CD14-positive monocyte (primary cell): ENCODE data around the gene L3MBTL4. TPM values are rescaled to one million over a fixed set of nuclear protein-coding genes. Genes with fewer than 3 reads are reported as not detected.

Experiments used
- DNase-seq, 3 donors: peaks; one replicate each; pipeline ENCODE4 v3.0.0-alpha.2; 2011 to 2022
- H2AFZ ChIP-seq: 2 replicates; pipeline ENCODE4 v1.6.0; 2012; ENCODE audit warnings: mild to moderate bottlenecking, low read depth, low read length, inconsistent platforms; ENCODE audit not compliant: insufficient read depth, poor library complexity, severe bottlenecking
- H3K27ac ChIP-seq, 2 donors: 1 replicate in 1 of 2; 2 replicates in 1 of 2; pipeline ENCODE4 v1.5.1; 2012 to 2013; ENCODE audit warnings: low read length in 2 of 2, control low read depth in 1 of 2, inconsistent platforms in 1 of 2, low read depth in 1 of 2, mild to moderate bottlenecking in 1 of 2
- H3K27me3 ChIP-seq, 2 donors: one replicate each; pipeline versions ENCODE4 v1.6.0 to v1.6.1; 2011 to 2013; ENCODE audit warnings: low read length in 2 of 2; ENCODE audit not compliant: control insufficient read depth in 2 of 2, insufficient read depth in 2 of 2
- H3K36me3 ChIP-seq, 2 donors: replicated peaks in 1 of 2; 1 replicate in 1 of 2; 2 replicates in 1 of 2; pipeline versions ENCODE4 v1.5.1 to v1.6.1; 2012 to 2013; ENCODE audit warnings: low read length in 2 of 2, control low read depth in 1 of 2, inconsistent platforms in 1 of 2, mild to moderate bottlenecking in 1 of 2; ENCODE audit not compliant: insufficient read depth in 2 of 2, control insufficient read depth in 1 of 2
- H3K4me1 ChIP-seq, 2 donors: 1 replicate in 1 of 2; 2 replicates in 1 of 2; pipeline versions ENCODE4 v1.5.1 to v1.6.1; 2012 to 2013; ENCODE audit warnings: low read length in 2 of 2, control low read depth in 1 of 2, inconsistent platforms in 1 of 2, mild to moderate bottlenecking in 1 of 2, moderate library complexity in 1 of 2; ENCODE audit not compliant: insufficient read depth in 2 of 2, control insufficient read depth in 1 of 2
- H3K4me2 ChIP-seq: replicated peaks from 2 replicates; pipeline ENCODE3; 2012; ENCODE audit warnings: low read length, moderate library complexity, mild to moderate bottlenecking; ENCODE audit not compliant: poor library complexity, severe bottlenecking; ENCODE audit errors: extremely low read depth
- H3K4me3 ChIP-seq, 3 experiments: fragments of 200-600 bp in 1 of 3; sonication (generic) in 1 of 3; replicated peaks in 1 of 3; 1 replicate in 2 of 3; 2 replicates in 1 of 3; pipeline ENCODE4 v1.5.1; 2011 to 2013; ENCODE audit warnings: low read length in 3 of 3, mild to moderate bottlenecking in 3 of 3, control low read depth in 2 of 3, low read depth in 2 of 3, inconsistent platforms in 1 of 3, moderate library complexity in 1 of 3
- H3K79me2 ChIP-seq: 2 replicates; pipeline ENCODE4 v1.6.0; 2012; ENCODE audit warnings: mild to moderate bottlenecking, control low read depth, inconsistent platforms, low read length, moderate library complexity; ENCODE audit not compliant: insufficient read depth
- H3K9ac ChIP-seq: 2 replicates; pipeline ENCODE4 v1.6.0; 2017; ENCODE audit warnings: low read length, mild to moderate bottlenecking; ENCODE audit not compliant: insufficient read depth, poor library complexity, severe bottlenecking
- H3K9me3 ChIP-seq, 2 donors: replicated peaks in 1 of 2; 1 replicate in 1 of 2; 2 replicates in 1 of 2; pipeline versions ENCODE4 v1.5.1 to v1.6.1; 2012 to 2013; ENCODE audit warnings: low read length in 2 of 2, control low read depth in 1 of 2; ENCODE audit not compliant: control insufficient read depth in 1 of 2, insufficient read depth in 1 of 2
- H4K20me1 ChIP-seq: 2 replicates; pipeline ENCODE4 v1.6.0; 2012; ENCODE audit warnings: mild to moderate bottlenecking, low read length, control low read depth, moderate library complexity; ENCODE audit not compliant: insufficient read depth
- H3K27ac Mint-ChIP-seq, 7 donors: one replicate each; pipeline ENCODE4 v1.8.0; 2020; ENCODE audit warnings: mild to moderate bottlenecking in 7 of 7, mixed read lengths in 7 of 7, moderate library complexity in 6 of 7, inconsistent platforms in 2 of 7
- H3K27me3 Mint-ChIP-seq, 3 donors: one replicate each; pipeline ENCODE4 v1.8.0; 2021 to 2022; ENCODE audit warnings: low read depth in 3 of 3, mild to moderate bottlenecking in 3 of 3, mixed read lengths in 3 of 3, moderate library complexity in 3 of 3, inconsistent platforms in 1 of 3
- H3K36me3 Mint-ChIP-seq, 2 donors: one replicate each; pipeline ENCODE4 v1.8.0; 2020; ENCODE audit warnings: mixed read lengths in 2 of 2, inconsistent platforms in 1 of 2, mild to moderate bottlenecking in 1 of 2
- H3K4me1 Mint-ChIP-seq: one replicate; pipeline ENCODE4 v1.8.0; 2020; ENCODE audit warnings: mild to moderate bottlenecking, mixed read lengths
- H3K4me3 Mint-ChIP-seq, 2 donors: one replicate each; pipeline ENCODE4 v1.8.0; 2020; ENCODE audit warnings: mild to moderate bottlenecking in 2 of 2, mixed read lengths in 2 of 2, moderate library complexity in 1 of 2
- H3K9me3 Mint-ChIP-seq, 7 donors: one replicate each; pipeline ENCODE4 v1.8.0; 2020 to 2022; ENCODE audit warnings: mixed read lengths in 7 of 7, mild to moderate bottlenecking in 6 of 7, moderate library complexity in 6 of 7, inconsistent platforms in 2 of 7
- CTCF ChIP-seq: fragments of 200-600 bp; IDR thresholded peaks from one replicate; pipeline ENCODE4 v1.8.0; 2022; ENCODE audit warnings: antibody characterized with exemption, mild to moderate bottlenecking
- WGBS: methylation state at CpG from one replicate; pipeline ENCODE4 v1.1.5; 2013; ENCODE audit warnings: missing lambda C conversion rate; ENCODE audit not compliant: insufficient coverage; 5-methylcytosine and 5-hydroxymethylcytosine counted together
- intact Hi-C, 2 donors: fragments of 100-400 bp; cut with micrococcal nuclease; formaldehyde crosslinking; loops; one replicate each; pipeline versions ENCODE4 v1.15.0 to v1.15.1; 2023
- polyA plus RNA-seq, 3 donors: library from polyadenylated mRNA; depleted of rRNA in 1 of 3; unstranded in 2 of 3; stranded (reverse) in 1 of 3; fragments of 300-500 nt in 2 of 3; fragments of >200 nt in 1 of 3; fragmentation: Illumina TruSeq in 2 of 3; gene quantifications; 1 replicate in 2 of 3; 2 replicates in 1 of 3; pipeline ENCODE4 v1.2.3, GENCODE V29; 2012 to 2021

L3MBTL4 gene
- polyA plus RNA-seq, 3 donors: 0.55 to 1.2 (median 0.72) TPM

- peaks cover 0 to 2% (median 0%) of the 10 kb centered on the region in 7 donors for H3K9me3 Mint-ChIP-seq
- TF ChIP-seq CTCF: no peak
- Histone ChIP-seq H3K9me3 (no peaks in the 10 kb centered on the region), H3K27ac (no peak overlapping the region), H3K9ac (no peak overlapping the region), H3K4me2 (no peak overlapping the region), H3K27me3 (no peaks in the 10 kb centered on the region), H3K36me3 (no peaks in the 10 kb centered on the region), H3K4me1 (no peaks in the 10 kb centered on the region), H4K20me1 (no peaks in the 10 kb centered on the region), H3K4me3 (no peak overlapping the region), H3K79me2 (no peaks in the 10 kb centered on the region), H2AFZ (no peak overlapping the region)
- no peaks in the 10 kb centered on the region for H3K36me3 Mint-ChIP-seq
- 88% methylated on average over 2 of the region's 6 CpGs for WGBS
- H3K27me3 Mint-ChIP-seq: peaks cover 0 to 2% (median 2%) of the 10 kb centered on the region in 3 donors
- H3K4me3 Mint-ChIP-seq: no peak overlapping the region
- no peak overlapping the region for H3K27ac Mint-ChIP-seq
- intact Hi-C loops: no loop called here
- DNase-seq: no peak
- peaks cover 5% of the 10 kb centered on the region for H3K4me1 Mint-ChIP-seq
Observed at GRCh38 chr18:6107794-6108193, 306.9 kb downstream of the L3MBTL4 start.

- intact Hi-C loops: no loop called here
- Histone ChIP-seq H3K9ac (no peak overlapping the region), H3K4me3 (no peak overlapping the region), H3K4me2 (no peak overlapping the region), H3K36me3 (no peaks in the 10 kb centered on the region), H3K9me3 (no peaks in the 10 kb centered on the region), H3K4me1 (no peaks in the 10 kb centered on the region), H2AFZ (no peak overlapping the region), H3K27me3 (no peaks in the 10 kb centered on the region), H3K27ac (no peak overlapping the region), H4K20me1 (no peaks in the 10 kb centered on the region), H3K79me2 (no peaks in the 10 kb centered on the region)
- no peaks in the 10 kb centered on the region for H3K9me3 Mint-ChIP-seq
- DNase-seq: no peak
- no peaks in the 10 kb centered on the region for H3K36me3 Mint-ChIP-seq
- H3K4me1 Mint-ChIP-seq: peaks cover 5% of the 10 kb centered on the region
- TF ChIP-seq CTCF: no peak
- H3K27ac Mint-ChIP-seq: no peak overlapping the region
- no peak overlapping the region for H3K4me3 Mint-ChIP-seq
- H3K27me3 Mint-ChIP-seq: peaks cover 0 to 2% (median 2%) of the 10 kb centered on the region in 3 donors
- 100% methylated on average over 1 of the region's 1 CpG for WGBS
Observed at GRCh38 chr18:6106091-6106685, 308.5 kb downstream of the L3MBTL4 start.
